B cell (primary cell): ENCODE measurements around the gene CAMK2B. TPM values are rescaled to one million over a fixed set of nuclear protein-coding genes. Genes with fewer than 3 reads are reported as not detected.

Source experiments
- ATAC-seq: fragments of 200-7000 bp; cut with Tn5 transposase; one replicate; pipeline ENCODE4 v1.10.0; 2021; ENCODE audit warnings: low read depth, mild to moderate bottlenecking, moderate number of reproducible peaks, moderate library complexity
- CTCF ChIA-PET: fragments of 350-600 bp; sonication (Branson Sonifier 250); formaldehyde crosslinking; loops from one replicate; lab custom pipeline; 2021; ENCODE audit warnings: antibody characterized with exemption, inconsistent platforms; lab: Charles Lee
- POLR2A ChIA-PET: fragments of 350-600 bp; sonication (Branson Sonifier 250); formaldehyde crosslinking; loops from one replicate; lab custom pipeline; 2021; ENCODE audit warnings: antibody characterized with exemption; lab: Charles Lee
- DNase-seq: peaks from one replicate; pipeline ENCODE4 v3.0.0; 2013
- H2AFZ ChIP-seq: 2 replicates; pipeline ENCODE4 v1.6.1; 2012; ENCODE audit warnings: mild to moderate bottlenecking, low read depth, low read length; ENCODE audit not compliant: insufficient read depth, poor library complexity, severe bottlenecking
- H3K27ac ChIP-seq, 2 donors: 1 replicate in 1 of 2; 2 replicates in 1 of 2; pipeline ENCODE4 v1.5.1; 2012 to 2013; ENCODE audit warnings: low read length in 2 of 2, mild to moderate bottlenecking in 2 of 2, moderate library complexity in 1 of 2
- H3K27me3 ChIP-seq, 4 experiments: fragments of 200-600 bp in 1 of 4; sonication (generic) in 1 of 4; replicated peaks in 1 of 4; 1 replicate in 2 of 4; 2 replicates in 2 of 4; pipeline versions ENCODE4 v1.6.1 to v1.7.0; 2013 to 2016; ENCODE audit warnings: low read length in 3 of 4, mild to moderate bottlenecking in 2 of 4, mixed read lengths in 1 of 4, moderate library complexity in 1 of 4; ENCODE audit not compliant: insufficient read depth in 4 of 4, control insufficient read depth in 3 of 4; ENCODE audit errors: control extremely low read depth in 1 of 4
- H3K36me3 ChIP-seq, 2 experiments: replicated peaks in 1 of 2; 1 replicate in 1 of 2; 2 replicates in 1 of 2; pipeline versions ENCODE4 v1.6.1 to v1.7.1; 2013; ENCODE audit warnings: low read length in 1 of 2; ENCODE audit not compliant: insufficient read depth in 2 of 2, control insufficient read depth in 1 of 2; ENCODE audit errors: control extremely low read depth in 1 of 2, extremely low read depth in 1 of 2
- H3K4me1 ChIP-seq, 2 donors: fragments of 200-600 bp in 1 of 2; sonication (generic) in 1 of 2; 1 replicate in 1 of 2; 2 replicates in 1 of 2; pipeline versions ENCODE4 v1.5.1 to v1.6.1; 2013 to 2017; ENCODE audit warnings: low read length in 2 of 2; ENCODE audit not compliant: control insufficient read depth in 2 of 2, insufficient read depth in 2 of 2
- H3K4me2 ChIP-seq: replicated peaks from 2 replicates; pipeline ENCODE3; 2012; ENCODE audit warnings: mild to moderate bottlenecking, low read depth, low read length; ENCODE audit not compliant: poor library complexity, severe bottlenecking
- H3K4me3 ChIP-seq, 5 experiments: fragments of 200-600 bp in 1 of 5; sonication (generic) in 1 of 5; 1 replicate in 3 of 5; 2 replicates in 2 of 5; pipeline versions ENCODE4 v1.5.1 to v1.7.0; 2011 to 2016; ENCODE audit warnings: low read length in 4 of 5, mild to moderate bottlenecking in 4 of 5, low read depth in 2 of 5, control low read depth in 1 of 5, moderate library complexity in 1 of 5; ENCODE audit not compliant: insufficient read depth in 1 of 5; ENCODE audit errors: control extremely low read depth in 1 of 5, extremely low read depth in 1 of 5
- H3K79me2 ChIP-seq: fragments of 200-600 bp; sonication (generic); one replicate; pipeline ENCODE4 v1.6.0; 2016; ENCODE audit warnings: low read length; ENCODE audit not compliant: control insufficient read depth, insufficient read depth
- H3K9ac ChIP-seq: fragments of 200-600 bp; sonication (generic); 2 replicates; pipeline ENCODE4 v1.6.1; 2017; ENCODE audit warnings: mild to moderate bottlenecking, low read length, moderate library complexity
- H3K9me3 ChIP-seq, 3 donors: one replicate each; pipeline versions ENCODE4 v1.6.1 to v1.7.1; 2013; ENCODE audit warnings: low read length in 2 of 3; ENCODE audit not compliant: control insufficient read depth in 2 of 3, insufficient read depth in 1 of 3; ENCODE audit errors: control extremely low read depth in 1 of 3
- H4K20me1 ChIP-seq: 2 replicates; pipeline ENCODE4 v1.6.0; 2012; ENCODE audit warnings: mild to moderate bottlenecking, low read length; ENCODE audit not compliant: insufficient read depth, control insufficient read depth, poor library complexity, severe bottlenecking
- H3K27ac Mint-ChIP-seq: one replicate; pipeline ENCODE4 v1.8.0; 2021; ENCODE audit warnings: mixed read lengths
- H3K27me3 Mint-ChIP-seq: one replicate; pipeline ENCODE4 v1.8.0; 2021; ENCODE audit warnings: mixed read lengths
- H3K4me1 Mint-ChIP-seq: one replicate; pipeline ENCODE4 v1.8.0; 2021; ENCODE audit warnings: mixed read lengths
- H3K4me3 Mint-ChIP-seq: one replicate; pipeline ENCODE4 v1.8.0; 2021; ENCODE audit warnings: mixed read lengths
- H3K9me3 Mint-ChIP-seq: one replicate; pipeline ENCODE4 v1.8.0; 2022; ENCODE audit warnings: mixed read lengths; ENCODE audit not compliant: insufficient read depth
- CTCF ChIP-seq: fragments of 200-600 bp; IDR thresholded peaks from one replicate; pipeline ENCODE4 v1.8.0; 2022; ENCODE audit warnings: antibody characterized with exemption, mild to moderate bottlenecking
- EZH2 ChIP-seq: IDR thresholded peaks from 2 replicates; pipeline ENCODE4 v1.6.1; 2012; ENCODE audit warnings: borderline replicate concordance, low read depth, mild to moderate bottlenecking, moderate library complexity, low read length; ENCODE audit not compliant: insufficient read depth, poor library complexity, severe bottlenecking
- WGBS: methylation state at CpG from one replicate; pipeline ENCODE4 v1.1.5; 2013; ENCODE audit warnings: missing lambda C conversion rate; ENCODE audit not compliant: insufficient coverage; 5-methylcytosine and 5-hydroxymethylcytosine counted together
- intact Hi-C: fragments of 100-400 bp; cut with micrococcal nuclease; formaldehyde crosslinking; loops from one replicate; pipeline ENCODE4 v1.10.0; 2022
- polyA plus RNA-seq: library from polyadenylated mRNA; depleted of rRNA; stranded (reverse); fragments of >200 nt; gene quantifications from 2 replicates; pipeline ENCODE4 v1.2.3, GENCODE V29; 2012
- total RNA-seq, 2 donors: library from RNA; stranded (reverse); fragments of 120-200 nt in 1 of 2; gene quantifications; 1 replicate in 1 of 2; 2 replicates in 1 of 2; pipeline versions ENCODE4 v1.2.3 to v1.2.4, GENCODE V29; 2013 to 2022

Gene CAMK2B
- total and polyA plus RNA-seq, 2 donors (not counting 1 experiment from before 2014, with no cell fraction given), result 0.42 TPM; not detected in 1

- no peak for ATAC-seq
- Mint-ChIP-seq H3K27me3 (no peaks in the 10 kb centered on the region), H3K4me3 (no peak overlapping the region), H3K9me3 (no peaks in the 10 kb centered on the region), H3K27ac (no peak overlapping the region), H3K4me1 (peaks cover 12% of the 10 kb centered on the region)
- Histone ChIP-seq H3K79me2 (no peaks in the 10 kb centered on the region), H4K20me1 (no peaks in the 10 kb centered on the region), H3K36me3 (peaks cover 0 to 26% of the 10 kb centered on the region in 2 experiments), H3K4me3 (no peak overlapping the region), H3K27ac (no peak overlapping the region), H3K4me1 (peaks cover 0 to 10% of the 10 kb centered on the region in 2 donors), H3K27me3 (no peaks in the 10 kb centered on the region), H2AFZ (no peak overlapping the region), H3K9me3 (no peaks in the 10 kb centered on the region), H3K4me2 (no peak overlapping the region), H3K9ac (no peak overlapping the region)
- WGBS, result 92% methylated on average over 8 of the region's 8 CpGs
- CTCF ChIA-PET, result interaction anchor here (1.6 kb wide), 1 partner anchor 25 kb away, joined by 4 read pairs; no protein-coding TSS in a partner anchor
- TF ChIP-seq CTCF (no peak), EZH2 (no peak)
- no peak for DNase-seq
- POLR2A ChIA-PET, result no interaction called here
- intact Hi-C loops, result no loop called here
These were observed 109.4 kb downstream of the CAMK2B start for GRCh38 chr7:44216019-44216418.

- no peaks in the 10 kb centered on the region for H3K27me3 ChIP-seq
- H3K27ac Mint-ChIP-seq, result no peak overlapping the region
- no peaks in the 10 kb centered on the region for H3K79me2 ChIP-seq
- no peaks in the 10 kb centered on the region for H4K20me1 ChIP-seq
- intact Hi-C loops, result no loop called here
- peaks cover 12% of the 10 kb centered on the region for H3K4me1 Mint-ChIP-seq
- no peak overlapping the region for H3K4me3 Mint-ChIP-seq
- no peak overlapping the region for H2AFZ ChIP-seq
- peaks cover 0 to 31% of the 10 kb centered on the region in 2 experiments for H3K36me3 ChIP-seq
- H3K9ac ChIP-seq, result no peak overlapping the region
- no peaks in the 10 kb centered on the region for H3K27me3 Mint-ChIP-seq
- ChIA-PET CTCF (interaction anchor here (1.6 kb wide), 1 partner anchor 25 kb away, joined by 4 read pairs; no protein-coding TSS in a partner anchor), POLR2A (no interaction called here)
- H3K9me3 ChIP-seq, result no peaks in the 10 kb centered on the region
- H3K4me2 ChIP-seq, result no peak overlapping the region
- H3K4me1 ChIP-seq, result peaks cover 0 to 10% of the 10 kb centered on the region in 2 donors
- H3K4me3 ChIP-seq, result no peak overlapping the region
- H3K9me3 Mint-ChIP-seq, result no peaks in the 10 kb centered on the region
- H3K27ac ChIP-seq, result no peak overlapping the region
- ATAC-seq (no peak), DNase-seq (no peak)
- WGBS, result 98% methylated on average over 6 of the region's 7 CpGs
- no peak for TF ChIP-seq CTCF
- no peak for TF ChIP-seq EZH2
These were observed 109.9 kb downstream of the CAMK2B start for GRCh38 chr7:44215531-44215930.
